GM12878 (cell line): Measurements from ENCODE around the gene LGALS1.

Experiments used
- EGR1 ChIP-seq, 2 experiments: IDR thresholded peaks; 1 replicate in 1 of 2; 2 replicates in 1 of 2; pipeline ENCODE4 v1.6.1; 2011 to 2012; ENCODE audit warnings: low read depth in 2 of 2, low read length in 2 of 2, borderline replicate concordance in 1 of 2, mild to moderate bottlenecking in 1 of 2, moderate library complexity in 1 of 2
- NRF1 ChIP-seq: conservative IDR thresholded peaks from 2 replicates; pipeline ENCODE4 v1.6.1; 2011; ENCODE audit warnings: mild to moderate bottlenecking, low read depth, low read length, improper control_type of control experiment

DNA sequence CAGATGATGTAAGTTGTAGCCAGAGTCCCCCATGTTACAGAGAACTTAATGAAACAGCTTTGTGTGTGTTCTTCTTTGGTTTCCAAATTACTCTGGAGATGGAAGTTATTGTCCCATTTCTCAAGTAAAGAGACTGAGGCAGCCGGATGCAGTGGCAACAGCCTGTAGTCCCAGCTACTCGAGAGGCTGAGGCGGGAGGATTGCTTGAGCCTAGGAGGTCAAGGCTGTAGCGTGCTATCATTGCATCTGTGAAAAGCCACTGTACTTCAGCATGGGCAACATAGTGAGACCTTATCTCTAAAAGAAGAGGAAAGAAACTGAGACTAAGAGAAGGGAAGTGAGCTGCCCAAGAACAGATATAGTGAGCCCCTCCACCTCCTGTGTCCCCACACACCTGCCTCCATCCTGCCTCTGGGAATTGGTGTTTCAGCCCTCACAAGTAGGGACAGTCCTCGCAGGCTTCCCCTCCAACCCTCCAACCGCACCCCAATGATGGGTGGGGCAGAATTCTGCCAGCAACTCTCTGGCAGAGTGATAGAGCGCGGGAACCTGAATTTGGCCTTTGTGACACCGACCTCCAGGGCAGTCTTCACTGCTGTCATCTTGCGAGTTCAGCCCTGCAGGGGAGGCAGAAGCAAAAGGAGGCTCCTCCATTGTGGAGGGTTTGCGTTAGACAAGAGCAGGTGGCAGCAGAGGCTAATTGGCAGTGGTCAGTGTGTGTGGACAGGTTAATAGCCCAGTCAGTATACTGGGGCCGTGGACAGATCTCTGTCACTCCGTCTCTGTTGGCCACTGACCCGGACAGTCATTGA lies 15.3 kb upstream of the LGALS1 start:
- TF ChIP-seq NRF1 = no peak
- TF ChIP-seq EGR1 (IDR thresholded peaks at IDR 0.05; ENCODE audit: borderline replicate concordance in 1 of 2, low read depth in 2 of 2, low read length in 2 of 2) = no peak
